T47D (cell line): Measurements from ENCODE around the gene PPARGC1A.

ENCODE experiments used
- DNase-seq, 2 experiments: peaks; one replicate each; pipeline versions ENCODE4 v3.0.0 to v3.0.0-alpha.2; 2011 to 2012; ENCODE audit warnings: low read depth in 1 of 2, low spot score in 1 of 2
- JUND ChIP-seq: IDR thresholded peaks from 2 replicates; pipeline ENCODE4 v1.6.1; 2012; ENCODE audit warnings: low read depth
- in situ Hi-C: cut with HindIII; loops from 2 replicates; pipeline ENCODE4 v1.10.0; 2016; ENCODE audit warnings: low sequenced_read_pairs, low pct_unique_long_range_greater_than_20kb

PPARGC1A gene

GRCh38 chr4:23889814-23890341 is at the start of gene PPARGC1A:
Gene PPARGC1A, minus strand, starts transcription at chr4:23890047. Its CDS starts 90 bp downstream, at chr4:23889957.
- in situ Hi-C loops = no loop called here
- no peak for TF ChIP-seq JUND
- peak; percentile 18 to 66 for DNase-seq

- in situ Hi-C loops = no loop called here
- no peak for TF ChIP-seq JUND
- DNase-seq = no peak
These were observed 48.9 kb upstream of the PPARGC1A start for GRCh38 chr4:23938796-23939195.

GRCh38 chr4:23937173-23937572 is 47.3 kb upstream of the PPARGC1A start:
- TF ChIP-seq JUND = no peak
- DNase-seq = no peak
- in situ Hi-C loops = no loop called here

GRCh38 chr4:23934915-23935314 is 45.1 kb upstream of the PPARGC1A start:
- no peak for TF ChIP-seq JUND
- peak; percentile 10 to 91 for DNase-seq
- in situ Hi-C loops = no loop called here

- in situ Hi-C loops = no loop called here
- no peak for TF ChIP-seq JUND
- peak in 1 of 2 experiments; percentile 3 for DNase-seq
These were observed 44.4 kb upstream of the PPARGC1A start for GRCh38 chr4:23934223-23934622.

- DNase-seq = peak in 1 of 2 experiments; percentile 44
- no peak for TF ChIP-seq JUND
- in situ Hi-C loops = no loop called here
These were observed 43.1 kb upstream of the PPARGC1A start for GRCh38 chr4:23932901-23933308.

- TF ChIP-seq JUND = no peak
- no peak for DNase-seq
- in situ Hi-C loops = no loop called here
These were observed 42.3 kb upstream of the PPARGC1A start for GRCh38 chr4:23932186-23932585.

- no peak for TF ChIP-seq JUND
- peak in 1 of 2 experiments; percentile 4 for DNase-seq
- in situ Hi-C loops = no loop called here
These were observed 41.6 kb upstream of the PPARGC1A start for GRCh38 chr4:23931489-23931830.

- in situ Hi-C loops = no loop called here
- DNase-seq = peak in 1 of 2 experiments; percentile 68
These were observed 41.1 kb upstream of the PPARGC1A start for GRCh38 chr4:23930750-23931488.

GRCh38 chr4:23929248-23929647 is 39.4 kb upstream of the PPARGC1A start:
- TF ChIP-seq JUND = no peak
- no peak for DNase-seq
- in situ Hi-C loops = no loop called here

More at GRCh38 chr4:23930750-23931488, 41.1 kb upstream of the PPARGC1A start:
- no peak for TF ChIP-seq JUND

- in situ Hi-C loops = no loop called here
- TF ChIP-seq JUND = no peak
- no peak for DNase-seq
These were observed 34.7 kb upstream of the PPARGC1A start for GRCh38 chr4:23924556-23924955.

GRCh38 chr4:23923840-23924239 is 34.0 kb upstream of the PPARGC1A start:
- in situ Hi-C loops = no loop called here
- peak in 1 of 2 experiments; percentile 40 for DNase-seq
- no peak for TF ChIP-seq JUND

GRCh38 chr4:23923141-23923540 is 33.3 kb upstream of the PPARGC1A start:
- in situ Hi-C loops = no loop called here
- no peak for TF ChIP-seq JUND
- DNase-seq = no peak
